Endothelial cell of umbilical vein (primary cell): ENCODE measurements around the gene ARHGEF33.
"Not testable (repeated sequence)": the region's sequence is repeated elsewhere in the genome, so short reads cannot be mapped to it uniquely, and the experiment has no call there.

ENCODE experiments used
- CTCF ChIP-seq, 2 donors: IDR thresholded peaks; 1 replicate in 1 of 2; 2 replicates in 1 of 2; pipeline ENCODE4 v1.5.1; 2011; ENCODE audit warnings: low read length in 2 of 2, mild to moderate bottlenecking in 2 of 2, moderate library complexity in 2 of 2, control low read depth in 1 of 2, inconsistent platforms in 1 of 2, low read depth in 1 of 2; ENCODE audit not compliant: insufficient read depth in 1 of 2; ENCODE audit errors: extremely low read depth in 1 of 2
- POLR2A ChIP-seq: IDR thresholded peaks from 2 replicates; pipeline ENCODE4 v1.6.1; 2012; ENCODE audit warnings: low read depth, mild to moderate bottlenecking, control low read depth, low read length
- POLR2AphosphoS5 ChIP-seq: IDR thresholded peaks from 2 replicates; pipeline ENCODE4 v1.6.1; 2012; ENCODE audit warnings: low read depth, mild to moderate bottlenecking, control low read depth, low read length, moderate library complexity; ENCODE audit not compliant: insufficient read depth

GRCh38 chr2:38936516-38936915 lies 46.8 kb downstream of the ARHGEF33 start:
- not testable (repeated sequence) for TF ChIP-seq CTCF (IDR thresholded peaks at IDR 0.05; ENCODE audit: extremely low read depth in 1 of 2, insufficient read depth in 1 of 2, low read depth in 1 of 2, low read length in 2 of 2); POLR2AphosphoS5; POLR2A
